ENCODE results near the gene PGM2. TPM values are rescaled to one million over a fixed set of nuclear protein-coding genes. Genes with fewer than 3 reads are reported as not detected.

Gene PGM2
- polyA plus RNA-seq, 1 donor (not counting 4 experiments of a cell fraction or from before 2014, with no cell fraction given): 45.0 TPM

- no peaks in the 10 kb centered on the region for H3K79me2 ChIP-seq (ENCODE audit: control insufficient read depth, insufficient read depth, low read length)
- H4K20me1 ChIP-seq (ENCODE audit: control insufficient read depth, extremely low read depth, insufficient read depth, low read length): no peaks in the 10 kb centered on the region
- no peak overlapping the region for H3K27ac ChIP-seq (ENCODE audit: control insufficient read depth, insufficient read depth, low read length)
- TF ChIP-seq CTCF (optimal IDR thresholded peaks at IDR 0.05 in 1 of 3, IDR thresholded peaks at IDR 0.05 in 1 of 3, conservative IDR thresholded peaks at IDR 0.05 in 1 of 3; ENCODE audit: extremely low read depth in 1 of 3, insufficient read depth in 2 of 3, low read length in 3 of 3) (no peak), EZH2 (IDR thresholded peaks at IDR 0.05; ENCODE audit: low read length) (no peak)
- no peaks in the 10 kb centered on the region for H3K9me1 ChIP-seq (ENCODE audit: control insufficient read depth, extremely low read depth, insufficient read depth, low read length)
- no peaks in the 10 kb centered on the region for H3K4me1 ChIP-seq (ENCODE audit: control insufficient read depth, extremely low read depth, insufficient read depth, low read length)
- dilution Hi-C loops (cut with MboI; ENCODE audit: extremely low pct_ligation_motif_present, low sequenced_read_pairs): no loop called here
- DNase-seq (ENCODE audit: low read depth, low spot score): no peak
- H3K9me3 ChIP-seq (ENCODE audit: control insufficient read depth, low read depth, low read length): no peaks in the 10 kb centered on the region
- H3K4me3 ChIP-seq (ENCODE audit: control insufficient read depth in 2 of 3, extremely low read depth in 1 of 3, insufficient read depth in 2 of 3, low read depth in 1 of 3, low read length in 3 of 3): no peak overlapping the region
- H3K4me2 ChIP-seq (ENCODE audit: control insufficient read depth, extremely low read depth, insufficient read depth, low read depth, low read length): no peak overlapping the region
- H3K27me3 ChIP-seq (ENCODE audit: control insufficient read depth, extremely low read depth, insufficient read depth, low read length): no peaks in the 10 kb centered on the region
- FAIRE-seq: no peak
- no peak overlapping the region for H3K9ac ChIP-seq (ENCODE audit: control insufficient read depth, extremely low read depth, insufficient read depth, low read length)
- no peak overlapping the region for H2AFZ ChIP-seq (ENCODE audit: control insufficient read depth, low read length)
- H3K36me3 ChIP-seq (ENCODE audit: control insufficient read depth in 2 of 2, extremely low read depth in 1 of 2, insufficient read depth in 2 of 2, low read length in 2 of 2): peaks cover 1 to 4% of the 10 kb centered on the region in 2 experiments
Observed at GRCh38 chr4:37864786-37865185, 38.3 kb downstream of the PGM2 start.

- DNase-seq (ENCODE audit: low read depth, low spot score): no peak
- Histone ChIP-seq H3K4me2 (ENCODE audit: control insufficient read depth, extremely low read depth, insufficient read depth, low read depth, low read length) (no peak overlapping the region), H3K4me1 (ENCODE audit: control insufficient read depth, extremely low read depth, insufficient read depth, low read length) (no peaks in the 10 kb centered on the region), H3K9me1 (ENCODE audit: control insufficient read depth, extremely low read depth, insufficient read depth, low read length) (no peaks in the 10 kb centered on the region), H3K79me2 (ENCODE audit: control insufficient read depth, insufficient read depth, low read length) (no peaks in the 10 kb centered on the region), H3K4me3 (ENCODE audit: control insufficient read depth in 2 of 3, extremely low read depth in 1 of 3, insufficient read depth in 2 of 3, low read depth in 1 of 3, low read length in 3 of 3) (no peak overlapping the region), H3K27me3 (ENCODE audit: control insufficient read depth, extremely low read depth, insufficient read depth, low read length) (no peaks in the 10 kb centered on the region), H3K27ac (ENCODE audit: control insufficient read depth, insufficient read depth, low read length) (no peak overlapping the region), H2AFZ (ENCODE audit: control insufficient read depth, low read length) (no peak overlapping the region), H3K36me3 (ENCODE audit: control insufficient read depth in 2 of 2, extremely low read depth in 1 of 2, insufficient read depth in 2 of 2, low read length in 2 of 2) (peaks cover 1 to 4% of the 10 kb centered on the region in 2 experiments), H4K20me1 (ENCODE audit: control insufficient read depth, extremely low read depth, insufficient read depth, low read length) (no peaks in the 10 kb centered on the region), H3K9me3 (ENCODE audit: control insufficient read depth, low read depth, low read length) (no peaks in the 10 kb centered on the region), H3K9ac (ENCODE audit: control insufficient read depth, extremely low read depth, insufficient read depth, low read length) (no peak overlapping the region)
- TF ChIP-seq EZH2 (IDR thresholded peaks at IDR 0.05; ENCODE audit: low read length) (no peak), CTCF (optimal IDR thresholded peaks at IDR 0.05 in 1 of 3, IDR thresholded peaks at IDR 0.05 in 1 of 3, conservative IDR thresholded peaks at IDR 0.05 in 1 of 3; ENCODE audit: extremely low read depth in 1 of 3, insufficient read depth in 2 of 3, low read length in 3 of 3) (no peak)
- no peak for FAIRE-seq
- dilution Hi-C loops (cut with MboI; ENCODE audit: extremely low pct_ligation_motif_present, low sequenced_read_pairs): no loop called here
Observed at GRCh38 chr4:37865450-37865849, 39.0 kb downstream of the PGM2 start.
